ENCODE results near the gene NRARP. TPM values are rescaled to one million over a fixed set of nuclear protein-coding genes. Genes with fewer than 3 reads are reported as not detected.

NRARP gene
- total RNA-seq, 1 experiment from 2014 or later, result 23.8 TPM

- H2BK120ac ChIP-seq (ENCODE audit: low read depth, low read length, poor library complexity, severe bottlenecking), result no peak overlapping the region
- no peak for DNase-seq
- H3K4ac ChIP-seq (ENCODE audit: low read depth, low read length), result no peak overlapping the region
- H3K27me3 ChIP-seq (ENCODE audit: insufficient read depth, low read length), result no peaks in the 10 kb centered on the region
- H4K91ac ChIP-seq (ENCODE audit: insufficient read length, low read depth, low read length), result no peak overlapping the region
- H3K56ac ChIP-seq (ENCODE audit: insufficient read length, low read depth, low read length), result no peak overlapping the region
- no CpG with 5 or more reads among the region's 6 CpGs for WGBS (ENCODE audit: extremely low coverage, insufficient read length, low lambda C conversion rate)
- no peaks in the 10 kb centered on the region for H3K4me1 ChIP-seq (ENCODE audit: insufficient read depth, low read length)
- no peak overlapping the region for H2BK15ac ChIP-seq (ENCODE audit: low read depth, low read length)
- H3K27ac ChIP-seq (ENCODE audit: insufficient read length, low read depth, low read length), result no peak overlapping the region
- no peak overlapping the region for H3K4me2 ChIP-seq (ENCODE audit: insufficient read depth, insufficient read length, low read length)
- Mint-ChIP-seq H3K27ac (peak overlapping the region in 1 of 3 experiments; percentile 86; a peak in 1 of 7 replicates), H3K36me3 (ENCODE audit: insufficient read depth in 1 of 3, low read depth in 3 of 3) (peaks cover 12 to 57% (median 39%) of the 10 kb centered on the region in 3 experiments; a peak in 6 of 7 replicates), H3K4me3 (no peak overlapping the region), H3K4me1 (no peaks in the 10 kb centered on the region; a peak in 1 of 4 replicates), H3K9me3 (no peaks in the 10 kb centered on the region; a peak in 1 of 5 replicates), H3K27me3 (ENCODE audit: low read depth) (no peaks in the 10 kb centered on the region; the same call in 1 of the 2 replicates)
- no peaks in the 10 kb centered on the region for H3K23me2 ChIP-seq (ENCODE audit: insufficient read length, low read depth, low read length, poor library complexity, severe bottlenecking)
- H2BK5ac ChIP-seq (ENCODE audit: insufficient read length, low read length), result no peak overlapping the region
- H3T11ph ChIP-seq (ENCODE audit: low read length), result no peak overlapping the region
- no peak for TF ChIP-seq CTCF (conservative IDR thresholded peaks at IDR 0.05)
- H2AK5ac ChIP-seq (ENCODE audit: insufficient read length, low read length), result no peak overlapping the region
- H2BK20ac ChIP-seq (ENCODE audit: low read depth, low read length, poor library complexity, severe bottlenecking), result no peak overlapping the region
- H3K18ac ChIP-seq (ENCODE audit: insufficient read length, low read depth, low read length), result no peak overlapping the region
- H4K8ac ChIP-seq (replicated peaks; ENCODE audit: insufficient read length, low read depth, low read length), result no peak overlapping the region
- no peak overlapping the region for H3K9ac ChIP-seq (ENCODE audit: extremely low read depth, insufficient read length, low read length)
- H3K14ac ChIP-seq (ENCODE audit: insufficient read depth, low read length), result no peak overlapping the region
- H2AFZ ChIP-seq (ENCODE audit: low read length), result no peak overlapping the region
- H3K23ac ChIP-seq (ENCODE audit: insufficient read length, low read depth, low read length), result no peak overlapping the region
- H3K79me2 ChIP-seq (ENCODE audit: insufficient read depth, low read length), result no peaks in the 10 kb centered on the region
- H2BK12ac ChIP-seq (ENCODE audit: insufficient read length, low read depth, low read length), result no peak overlapping the region
- no peak overlapping the region for H4K5ac ChIP-seq (ENCODE audit: insufficient read length, low read depth, low read length)
- no peaks in the 10 kb centered on the region for H4K20me1 ChIP-seq (ENCODE audit: control insufficient read depth, insufficient read depth, insufficient read length)
- H3K9me3 ChIP-seq (ENCODE audit: control insufficient read depth, low read depth, low read length), result no peaks in the 10 kb centered on the region
- no peaks in the 10 kb centered on the region for H3K79me1 ChIP-seq (ENCODE audit: insufficient read depth, low read depth, low read length, poor library complexity, severe bottlenecking)
Observed at GRCh38 chr9:137267933-137268355, 34.1 kb downstream of the NRARP start.
